NCI-H1436 treated with DMSO at 0.1 percent for 48 hours (cell line): ENCODE data around the gene DPP10.
"Not testable (repeated sequence)": the region's sequence is repeated elsewhere in the genome, so short reads cannot be mapped to it uniquely, and the experiment has no call there.

Experiments used
- DNase-seq: peaks from one replicate; lab custom pipeline; 2025; lab: John Stamatoyannopoulos, UW

The DPP10 gene

GRCh38 chr2:114515882-114516281 lies 73.4 kb downstream of the DPP10 start:
- DNase-seq, result no peak

- DNase-seq, result no peak
Measured at GRCh38 chr2:114517580-114517979, 75.1 kb downstream of the DPP10 start.

- DNase-seq, result no peak
Measured at GRCh38 chr2:114518738-114519137, 76.3 kb downstream of the DPP10 start.

- not testable (repeated sequence) for DNase-seq
Measured at GRCh38 chr2:114522612-114523011, 80.2 kb downstream of the DPP10 start.

GRCh38 chr2:114525955-114526354 lies 83.5 kb downstream of the DPP10 start:
- DNase-seq, result no peak

- DNase-seq, result no peak
Measured at GRCh38 chr2:114526841-114527240, 84.4 kb downstream of the DPP10 start.

GRCh38 chr2:114527330-114527983 lies 85.0 kb downstream of the DPP10 start:
- DNase-seq, result no peak

GRCh38 chr2:114534116-114535084 lies 92.0 kb downstream of the DPP10 start:
- no peak for DNase-seq

GRCh38 chr2:114537777-114538176 lies 95.3 kb downstream of the DPP10 start:
- DNase-seq, result no peak

GRCh38 chr2:114542695-114543094 lies 100.3 kb downstream of the DPP10 start:
- no peak for DNase-seq

- no peak for DNase-seq
Measured at GRCh38 chr2:114543236-114543766, 100.9 kb downstream of the DPP10 start.

GRCh38 chr2:114545052-114545451 lies 102.6 kb downstream of the DPP10 start:
- no peak for DNase-seq

- DNase-seq, result no peak
Measured at GRCh38 chr2:114546531-114546930, 104.1 kb downstream of the DPP10 start.

GRCh38 chr2:114548151-114548550 lies 105.7 kb downstream of the DPP10 start:
- DNase-seq, result no peak

GRCh38 chr2:114550364-114550763 lies 107.9 kb downstream of the DPP10 start:
- no peak for DNase-seq

- DNase-seq, result no peak
Measured at GRCh38 chr2:114550895-114551793, 108.7 kb downstream of the DPP10 start.

- DNase-seq, result no peak
Measured at GRCh38 chr2:114553027-114553426, 110.6 kb downstream of the DPP10 start.

GRCh38 chr2:114569166-114569565 lies 126.7 kb downstream of the DPP10 start:
- DNase-seq, result no peak

GRCh38 chr2:114577657-114578056 lies 135.2 kb downstream of the DPP10 start:
- DNase-seq, result no peak

- no peak for DNase-seq
Measured at GRCh38 chr2:114579542-114579941, 137.1 kb downstream of the DPP10 start.

GRCh38 chr2:114580691-114581090 lies 138.2 kb downstream of the DPP10 start:
- DNase-seq, result no peak

- no peak for DNase-seq
Measured at GRCh38 chr2:114598329-114598728, 155.9 kb downstream of the DPP10 start.
